Measurements from ENCODE around the gene C6orf163.
"Not testable (repeated sequence)": the region's sequence is repeated elsewhere in the genome, so short reads cannot be mapped to it uniquely, and the experiment has no call there.

The C6orf163 gene

GRCh38 chr6:87344731-87345130 lies at the start of gene C6orf163:
Gene C6orf163 (plus strand): TSS chr6:87344813. CDS start chr6:87345100, 287 bp downstream.
- no peak for DNase-seq (ENCODE audit: low read depth)

GRCh38 chr6:87297119-87297518 lies 47.5 kb upstream of the C6orf163 start:
- no peak for DNase-seq (ENCODE audit: low read depth)

- not testable (repeated sequence) for DNase-seq (ENCODE audit: low read depth)
Measured at GRCh38 chr6:87301277-87301676, 43.3 kb upstream of the C6orf163 start.

- DNase-seq (ENCODE audit: low read depth), result no peak
Measured at GRCh38 chr6:87308970-87309369, 35.6 kb upstream of the C6orf163 start.

GRCh38 chr6:87312860-87313259 lies 31.8 kb upstream of the C6orf163 start:
- DNase-seq (ENCODE audit: low read depth), result no peak

GRCh38 chr6:87315071-87315470 lies 29.5 kb upstream of the C6orf163 start:
- DNase-seq (ENCODE audit: low read depth), result no peak

GRCh38 chr6:87319271-87319987 lies 25.2 kb upstream of the C6orf163 start:
- DNase-seq (ENCODE audit: low read depth), result no peak

- DNase-seq (ENCODE audit: low read depth), result peak; percentile 88
Measured at GRCh38 chr6:87322304-87323212, 22.1 kb upstream of the C6orf163 start, which contains the start of gene SMIM8. Gene SMIM8 (plus strand): TSS chr6:87322588. CDS start chr6:87337032, 14,444 bp downstream.

- DNase-seq (ENCODE audit: low read depth), result not testable (repeated sequence)
Measured at GRCh38 chr6:87323880-87324279, 20.7 kb upstream of the C6orf163 start.

GRCh38 chr6:87330961-87331360 lies 13.7 kb upstream of the C6orf163 start:
- no peak for DNase-seq (ENCODE audit: low read depth)

- DNase-seq (ENCODE audit: low read depth), result no peak
Measured at GRCh38 chr6:87333033-87333432, 11.6 kb upstream of the C6orf163 start.

- DNase-seq (ENCODE audit: low read depth), result no peak
Measured at GRCh38 chr6:87333591-87334181, 10.9 kb upstream of the C6orf163 start.

- DNase-seq (ENCODE audit: low read depth), result no peak
Measured at GRCh38 chr6:87334683-87335082, 9.9 kb upstream of the C6orf163 start.

GRCh38 chr6:87336367-87336766 lies 8.2 kb upstream of the C6orf163 start:
- DNase-seq (ENCODE audit: low read depth), result no peak

GRCh38 chr6:87340230-87340629 lies 4.4 kb upstream of the C6orf163 start:
- DNase-seq (ENCODE audit: low read depth), result no peak

- no peak for DNase-seq (ENCODE audit: low read depth)
Measured at GRCh38 chr6:87341158-87341557, 3.5 kb upstream of the C6orf163 start.

- no peak for DNase-seq (ENCODE audit: low read depth)
Measured at GRCh38 chr6:87341899-87342298, 2.7 kb upstream of the C6orf163 start.

GRCh38 chr6:87342829-87343228 lies 1.8 kb upstream of the C6orf163 start:
- DNase-seq (ENCODE audit: low read depth), result no peak

GRCh38 chr6:87346700-87347099 lies 2.1 kb downstream of the C6orf163 start:
- no peak for DNase-seq (ENCODE audit: low read depth)

GRCh38 chr6:87349896-87350295 lies 5.3 kb downstream of the C6orf163 start:
- no peak for DNase-seq (ENCODE audit: low read depth)

GRCh38 chr6:87350516-87350915 lies 5.9 kb downstream of the C6orf163 start:
- DNase-seq (ENCODE audit: low read depth), result no peak

GRCh38 chr6:87351583-87351982 lies 7.0 kb downstream of the C6orf163 start:
- DNase-seq (ENCODE audit: low read depth), result no peak

- no peak for DNase-seq (ENCODE audit: low read depth)
Measured at GRCh38 chr6:87356181-87356580, 11.6 kb downstream of the C6orf163 start.
